Right lobe of liver (tissue), 6 donors: ENCODE data around the gene KCNN3. TPM values are rescaled to one million over a fixed set of nuclear protein-coding genes. Genes with fewer than 3 reads are reported as not detected.

ENCODE experiments used
- ATAC-seq, 4 donors: fragments of 200-7000 bp; cut with Tn5 transposase; one replicate each; pipeline ENCODE4 v1.9.1; 2020; ENCODE audit warnings: mild to moderate bottlenecking in 4 of 4, moderate library complexity in 4 of 4
- DNase-seq, 3 donors: peaks; one replicate each; pipeline ENCODE4 v3.0.0-alpha.2; 2020
- H3K27ac ChIP-seq, 3 donors: fragments of 200-600 bp; one replicate each; pipeline ENCODE4 v1.8.0; 2022
- H3K27me3 ChIP-seq, 2 donors: fragments of 200-600 bp; one replicate each; pipeline ENCODE4 v1.8.0; 2022
- H3K36me3 ChIP-seq, 4 donors: fragments of 200-600 bp; sonication (generic) in 1 of 4; one replicate each; pipeline versions ENCODE4 v1.5.1 to v1.8.0; 2017 to 2022; ENCODE audit warnings: control low read depth in 1 of 4
- H3K4me1 ChIP-seq, 4 donors: fragments of 200-600 bp; sonication (generic) in 1 of 4; one replicate each; pipeline versions ENCODE4 v1.5.1 to v1.8.0; 2017 to 2022; ENCODE audit warnings: control low read depth in 1 of 4
- H3K4me3 ChIP-seq, 3 donors: fragments of 200-600 bp; one replicate each; pipeline ENCODE4 v1.8.0; 2022
- H3K9me3 ChIP-seq, 4 donors: fragments of 200-600 bp; sonication (generic) in 1 of 4; one replicate each; pipeline versions ENCODE4 v1.5.1 to v1.8.0; 2017 to 2022; ENCODE audit warnings: control low read depth in 1 of 4
- CTCF ChIP-seq, 4 donors: fragments of 200-600 bp in 3 of 4; fragments of 450-650 bp in 1 of 4; IDR thresholded peaks; one replicate each; pipeline versions ENCODE4 v1.5.1 to v1.8.0; 2016 to 2022; ENCODE audit warnings: antibody characterized with exemption in 4 of 4, mild to moderate bottlenecking in 2 of 4
- POLR2A ChIP-seq: fragments of 450-650 bp; IDR thresholded peaks from one replicate; pipeline ENCODE4 v1.6.1; 2017; ENCODE audit warnings: antibody characterized with exemption, mild to moderate bottlenecking
- WGBS: methylation state at CpG from one replicate; pipeline ENCODE4 v1.1.6; 2018; ENCODE audit warnings: low coverage, low lambda C conversion rate; ENCODE audit not compliant: insufficient coverage; ENCODE audit errors: missing lambda C conversion rate; 5-methylcytosine and 5-hydroxymethylcytosine counted together
- intact Hi-C, 2 donors: fragments of 100-400 bp; cut with DNase I; formaldehyde crosslinking; loops; one replicate each; pipeline versions ENCODE4 v1.11.2 to v1.14.1; 2022
- total RNA-seq, 6 experiments: library from RNA; depleted of rRNA in 2 of 6; stranded (reverse); fragments of >200 nt in 2 of 6; fragmentation: NEBNext Ultra II Directional in 3 of 6; extraction: Animal tissue kit (Norgen Biotek cat#: 25700) in 3 of 6; gene quantifications; one replicate each; pipeline versions ENCODE4 v1.1.0 to v1.2.4, GENCODE V29; 2016 to 2023
- donor health status: DM: no; HTN: yes; CAD: no.
- donor health status: DM: no; HTN: no; CAD: no.
- donor health status: DM: no; HTN: no; CAD: no.
- donor health status: DM: no; HTN: yes; CAD: no.
- donor health status: DM: no; HTN: yes; CAD: no.

The KCNN3 gene
- total RNA-seq, 6 experiments from 2014 or later: 0.15 to 0.64 (median 0.32) TPM

GRCh38 chr1:154838988-154839387 lies 31.1 kb downstream of the KCNN3 start:
- Histone ChIP-seq H3K9me3 (no peaks in the 10 kb centered on the region), H3K4me3 (no peak overlapping the region), H3K4me1 (no peaks in the 10 kb centered on the region), H3K27me3 (no peaks in the 10 kb centered on the region), H3K36me3 (no peaks in the 10 kb centered on the region), H3K27ac (no peak overlapping the region)
- intact Hi-C loops: no loop called here
- no peak for ATAC-seq
- 86% methylated on average over 1 of the region's 9 CpGs for WGBS
- TF ChIP-seq CTCF (IDR thresholded peaks at IDR 0.05) (no peak), POLR2A (no peak)
- DNase-seq: no peak

GRCh38 chr1:154838461-154838860 lies 31.6 kb downstream of the KCNN3 start:
- TF ChIP-seq CTCF (IDR thresholded peaks at IDR 0.05) (no peak), POLR2A (no peak)
- Histone ChIP-seq H3K9me3 (no peaks in the 10 kb centered on the region), H3K36me3 (no peaks in the 10 kb centered on the region), H3K4me3 (no peak overlapping the region), H3K4me1 (no peaks in the 10 kb centered on the region), H3K27me3 (no peaks in the 10 kb centered on the region), H3K27ac (no peak overlapping the region)
- ATAC-seq (no peak), DNase-seq (no peak)
- intact Hi-C loops: no loop called here
- WGBS: 80% methylated on average over 10 of the region's 11 CpGs

- DNase-seq (no peak), ATAC-seq (peak in 1 of 4 donors; percentile 14)
- intact Hi-C loops: no loop called here
- Histone ChIP-seq H3K4me3 (no peak overlapping the region), H3K9me3 (no peaks in the 10 kb centered on the region), H3K36me3 (no peaks in the 10 kb centered on the region), H3K27me3 (no peaks in the 10 kb centered on the region), H3K4me1 (no peaks in the 10 kb centered on the region), H3K27ac (no peak overlapping the region)
- no peak for TF ChIP-seq POLR2A
- TF ChIP-seq CTCF (IDR thresholded peaks at IDR 0.05): no peak
- 33% methylated on average over 3 of the region's 13 CpGs for WGBS
Observed at GRCh38 chr1:154837672-154838171, 32.4 kb downstream of the KCNN3 start.

- ATAC-seq (no peak), DNase-seq (no peak)
- no peaks in the 10 kb centered on the region for H3K4me1 ChIP-seq
Observed at GRCh38 chr1:154837034-154837671, 32.9 kb downstream of the KCNN3 start.

More at GRCh38 chr1:154837034-154837671, 32.9 kb downstream of the KCNN3 start:
- H3K27ac ChIP-seq: no peak overlapping the region
- H3K4me3 ChIP-seq: no peak overlapping the region
- H3K36me3 ChIP-seq: no peaks in the 10 kb centered on the region
- 80% methylated on average over 8 of the region's 13 CpGs for WGBS
- H3K27me3 ChIP-seq: no peaks in the 10 kb centered on the region
- no peaks in the 10 kb centered on the region for H3K9me3 ChIP-seq
- intact Hi-C loops: no loop called here
- TF ChIP-seq POLR2A (no peak), CTCF (IDR thresholded peaks at IDR 0.05) (no peak)
